HG03469 (cell line): ENCODE data around the gene HOXA7.

ENCODE experiments used
- ATAC-seq: cut with Tn5 transposase; IDR thresholded peaks from one replicate; pipeline ENCODE4 v1.9.1; 2021; ENCODE audit warnings: mild to moderate bottlenecking, moderate library complexity, moderate number of reproducible peaks; ENCODE audit not compliant: unreplicated experiment

Gene HOXA7

GRCh38 chr7:27193335-27194001 is 37.0 kb upstream of the HOXA7 start:
- ATAC-seq, result no peak

DNA sequence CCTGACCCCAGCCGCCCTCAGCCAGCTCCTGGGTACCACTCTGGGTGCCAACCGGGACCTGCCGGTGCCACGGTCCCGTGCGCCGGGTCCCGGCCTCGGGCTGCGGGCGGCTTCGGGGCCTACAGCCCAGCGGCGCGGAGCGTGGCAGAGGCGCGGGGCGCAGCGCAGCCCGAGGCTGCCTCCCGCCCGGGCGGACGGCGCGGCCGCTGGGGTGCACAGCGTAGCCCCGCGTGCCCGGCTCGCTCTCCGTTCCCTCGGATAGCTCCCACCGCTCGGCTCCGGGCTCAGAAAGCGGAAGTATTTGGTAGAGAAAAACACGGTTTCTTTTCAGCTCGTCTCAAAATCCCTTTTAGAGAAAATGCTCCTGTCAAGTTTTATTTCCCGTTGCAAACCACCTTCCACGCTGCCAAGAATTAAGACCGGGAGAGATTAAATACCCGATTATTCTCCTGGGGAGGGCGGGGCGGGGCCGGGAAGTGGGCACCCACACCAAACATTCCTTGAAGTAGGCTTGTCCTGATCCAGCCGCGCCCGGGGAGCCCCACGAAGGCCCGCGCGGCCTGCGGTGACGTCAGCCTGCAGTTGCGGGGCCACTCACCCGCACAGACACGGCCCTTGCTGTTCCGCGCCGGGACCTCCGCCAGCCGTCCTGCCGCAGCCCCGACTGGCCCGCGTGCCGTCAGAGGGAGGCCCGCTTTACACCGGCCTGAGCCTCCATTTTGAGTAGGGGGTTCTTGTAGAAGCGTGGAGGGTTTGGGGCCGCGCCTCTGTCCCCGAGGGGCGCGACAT is 36.3 kb upstream of the HOXA7 start:
- ATAC-seq, result no peak

DNA sequence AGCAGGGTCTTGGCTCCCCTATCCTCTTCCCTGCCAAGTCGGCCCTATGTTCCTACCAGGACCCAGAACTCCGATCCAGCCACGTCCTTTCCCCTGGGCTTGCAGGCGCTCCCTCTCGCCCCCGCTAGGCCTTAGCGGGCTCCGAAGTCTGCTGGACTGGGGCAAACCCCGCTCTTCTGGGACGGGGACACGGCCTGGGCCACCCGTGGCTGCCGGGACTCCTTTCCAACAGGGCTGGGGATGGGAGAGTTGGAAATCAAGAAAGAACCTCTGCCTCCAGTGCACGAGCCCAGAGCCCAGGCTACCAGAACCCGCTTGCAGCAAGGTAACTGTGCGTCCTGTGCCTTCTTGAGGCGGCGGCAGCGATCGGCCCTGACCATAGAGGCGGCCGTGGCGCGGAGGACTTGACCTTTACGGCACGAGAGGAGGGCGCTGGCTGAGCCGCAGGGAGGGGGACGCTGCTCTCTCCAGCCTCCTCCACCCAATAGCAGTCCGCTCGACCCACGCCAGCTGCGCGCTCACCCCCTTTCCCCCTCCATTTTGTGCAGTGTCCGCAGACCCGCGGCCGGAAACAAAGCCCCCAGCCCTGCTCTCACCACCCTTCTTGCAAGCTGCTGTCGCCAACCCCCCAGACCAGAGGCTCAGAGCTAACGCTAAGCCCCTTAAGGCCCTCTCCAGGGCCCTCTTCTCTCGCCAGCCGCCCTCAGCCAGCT is 35.5 kb upstream of the HOXA7 start:
- ATAC-seq, result no peak

GRCh38 chr7:27191161-27191731 is 34.8 kb upstream of the HOXA7 start:
- no peak for ATAC-seq

DNA sequence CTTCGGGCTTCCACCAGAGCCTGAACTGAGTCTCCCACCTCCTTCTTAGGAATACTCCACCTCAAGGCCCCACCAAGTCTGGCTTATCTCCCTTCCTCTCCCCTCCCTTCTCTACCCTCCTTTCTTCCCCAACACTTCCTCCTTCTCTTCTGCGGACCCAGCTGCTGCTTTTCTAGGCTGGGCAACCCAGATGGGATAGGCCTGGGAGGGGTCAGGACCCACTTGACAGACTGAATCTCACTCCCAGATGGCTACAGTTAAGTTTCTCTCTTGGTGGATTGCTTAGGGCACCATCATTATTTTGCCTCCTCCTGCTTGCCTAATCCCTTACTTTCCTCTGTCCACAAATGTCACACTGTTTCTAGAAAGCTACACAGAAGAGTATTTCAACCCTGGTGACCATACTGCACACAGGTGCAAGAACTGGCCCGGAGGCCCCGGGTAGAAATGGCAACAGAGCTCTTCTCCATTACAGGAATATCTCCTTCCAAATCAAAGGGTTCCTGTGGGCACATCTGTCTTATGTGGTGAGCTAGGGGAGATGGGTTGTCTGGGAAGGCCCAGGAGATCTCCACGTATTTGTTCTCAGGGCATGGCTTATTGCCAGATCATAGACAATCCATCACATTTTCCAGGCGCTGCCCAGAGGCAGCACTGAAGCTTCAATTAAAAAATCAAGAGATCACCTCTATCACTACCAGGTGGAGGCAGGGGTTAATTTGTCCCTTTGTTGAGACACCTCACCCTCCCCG is 33.7 kb upstream of the HOXA7 start:
- ATAC-seq, result no peak

DNA sequence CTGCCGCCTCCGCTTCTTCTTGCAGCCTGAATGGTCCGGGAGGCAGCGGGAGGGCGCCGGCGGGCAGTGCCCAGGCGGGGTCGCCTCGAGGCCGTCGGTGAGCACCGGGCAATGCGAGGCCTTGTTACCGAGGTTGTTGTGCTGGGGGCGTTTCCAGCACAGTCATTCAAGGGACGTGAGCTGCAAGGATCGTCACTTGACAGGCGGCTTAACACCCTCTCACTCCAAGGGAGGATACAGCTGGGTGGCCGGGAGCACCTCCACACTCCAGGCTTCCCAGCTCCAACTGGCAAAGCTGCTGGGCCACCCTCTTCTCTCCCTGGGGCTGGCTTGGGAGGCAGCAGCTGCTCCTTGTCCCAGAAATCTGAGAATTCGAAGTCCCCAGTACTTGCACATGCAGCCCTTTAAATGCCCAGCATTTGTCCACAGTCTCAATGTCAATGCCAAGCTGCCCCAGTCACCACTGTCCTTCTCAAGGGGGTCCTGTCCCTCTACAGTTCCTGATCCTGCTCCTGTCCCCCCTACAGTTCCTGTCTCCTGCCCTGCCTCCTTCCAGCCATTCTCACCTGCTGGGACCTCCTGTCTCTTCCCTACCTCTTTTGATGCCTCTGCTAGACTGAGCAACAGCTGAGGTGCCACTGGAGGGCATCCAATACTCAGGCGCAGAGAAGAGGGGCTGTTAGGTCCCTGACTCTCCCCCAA is 33.0 kb upstream of the HOXA7 start:
- ATAC-seq, result no peak

- no peak for ATAC-seq
Observed at GRCh38 chr7:27188386-27189294, 32.2 kb upstream of the HOXA7 start.

GRCh38 chr7:27187475-27188385 is 31.3 kb upstream of the HOXA7 start:
- no peak for ATAC-seq

DNA sequence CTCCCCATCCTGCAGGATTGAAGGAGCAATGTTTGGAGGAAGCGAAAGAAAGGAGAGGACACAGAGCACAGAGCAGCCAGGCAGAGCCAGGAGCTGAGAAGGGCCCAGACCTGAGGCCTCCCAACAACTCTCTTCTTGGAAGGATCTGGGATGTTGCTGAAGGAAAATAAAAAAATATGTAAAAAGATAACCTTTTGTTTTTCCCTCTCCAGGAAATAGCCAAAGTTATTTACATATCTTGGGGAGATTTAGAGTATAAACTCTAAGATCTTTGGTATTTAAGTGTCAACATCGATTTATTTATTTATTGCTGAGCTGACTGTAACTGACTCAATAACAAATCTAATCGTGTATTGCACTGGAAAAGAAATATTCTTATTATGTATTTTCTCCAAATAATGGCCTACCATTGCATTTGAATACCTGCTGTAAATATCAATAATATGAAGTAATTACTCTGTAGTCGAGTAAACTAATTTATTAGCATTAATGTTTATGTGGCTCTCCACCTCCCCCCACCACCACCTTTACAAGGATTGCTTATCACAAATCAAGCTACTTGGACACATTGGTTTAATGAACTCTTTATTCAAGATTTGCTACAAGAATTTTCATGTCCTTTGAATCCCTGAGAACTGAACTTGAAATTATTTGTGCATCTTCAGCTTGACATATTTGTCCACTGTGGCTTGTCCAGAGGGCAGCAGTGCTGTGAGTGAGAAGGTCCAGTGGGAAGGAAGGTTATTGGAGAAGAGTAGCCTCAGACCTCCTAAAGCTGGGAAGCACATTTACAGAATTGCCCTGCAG is 30.4 kb upstream of the HOXA7 start:
- ATAC-seq, result no peak

- no peak for ATAC-seq
Observed at GRCh38 chr7:27185854-27186667, 29.6 kb upstream of the HOXA7 start.

GRCh38 chr7:27185013-27185853 is 28.8 kb upstream of the HOXA7 start, which contains the start of gene HOXA11:
Gene HOXA11, minus strand, starts transcription at chr7:27185232. Its CDS starts 88 bp downstream, at chr7:27185144.
- no peak for ATAC-seq

- no peak for ATAC-seq
Observed at GRCh38 chr7:27184337-27185012, 28.0 kb upstream of the HOXA7 start.

- ATAC-seq, result no peak
Observed at GRCh38 chr7:27183682-27184336, 27.3 kb upstream of the HOXA7 start.
